ENCODE data around the gene MYO3B. TPM values are rescaled to one million over a fixed set of nuclear protein-coding genes. Genes with fewer than 3 reads are reported as not detected.
"Not testable (repeated sequence)": the region's sequence is repeated elsewhere in the genome, so short reads cannot be mapped to it uniquely, and the experiment has no call there.

MYO3B gene
- total RNA-seq, 1 donor from 2014 or later: 14.1 TPM

GRCh38 chr2:170639635-170640034 is 461.7 kb downstream of the MYO3B start:
- no peak for DNase-seq (ENCODE audit: low spot score)

GRCh38 chr2:170641961-170642360 is 464.0 kb downstream of the MYO3B start:
- no peak for DNase-seq (ENCODE audit: low spot score)

DNA sequence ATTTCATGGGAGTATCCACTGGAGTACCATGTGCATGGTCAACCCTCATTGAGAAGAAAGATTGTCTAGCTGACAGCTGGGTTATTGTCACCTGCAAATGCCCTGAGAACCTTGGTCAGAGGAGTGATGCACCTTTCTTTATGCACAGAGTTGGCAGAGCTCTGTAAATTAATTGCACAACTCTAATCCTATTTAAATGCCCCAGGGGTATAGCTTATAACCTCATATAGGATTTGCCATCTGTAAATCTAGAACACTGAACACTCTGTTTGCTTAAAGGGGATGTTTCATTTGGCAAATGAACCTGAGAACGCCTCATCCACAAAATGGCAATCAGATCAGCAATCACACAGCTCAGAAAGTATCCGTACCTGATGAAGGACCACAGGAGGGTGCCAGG is 465.4 kb downstream of the MYO3B start:
- no peak for DNase-seq (ENCODE audit: low spot score)

DNA sequence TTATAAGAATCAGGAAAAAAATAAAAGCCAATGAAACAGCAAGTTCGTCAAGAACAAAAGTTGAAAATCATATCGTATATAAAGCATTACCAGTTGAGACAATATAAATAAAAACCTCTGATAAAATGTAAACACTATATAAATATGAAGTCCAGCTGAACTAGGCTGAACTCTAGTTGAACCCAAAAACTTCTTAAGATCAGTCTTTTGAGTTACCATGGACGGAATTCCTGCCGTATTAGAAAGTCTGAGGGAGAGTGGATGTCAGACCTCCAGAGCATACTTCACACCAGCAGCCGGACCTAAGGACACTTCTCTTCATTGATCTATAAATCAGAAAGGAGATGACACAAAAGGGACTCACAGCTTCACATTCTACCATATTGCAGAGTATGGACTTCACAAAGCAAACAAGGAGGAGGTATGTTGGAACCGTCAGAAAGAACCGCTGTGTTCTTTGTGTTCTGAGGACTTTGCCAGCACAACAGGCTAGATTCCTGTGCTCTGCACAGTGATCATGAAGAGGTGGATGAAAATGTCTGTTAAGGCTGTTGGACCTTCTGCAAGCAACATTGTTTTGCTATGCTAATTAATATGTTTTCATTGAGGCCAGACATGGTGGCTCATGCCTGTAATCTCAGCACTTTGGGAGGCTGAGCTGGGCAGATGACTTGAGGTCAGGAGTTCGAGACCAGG is 469.9 kb downstream of the MYO3B start:
- no peak for DNase-seq (ENCODE audit: low spot score)

GRCh38 chr2:170651624-170652325 is 473.8 kb downstream of the MYO3B start:
- no peak for DNase-seq (ENCODE audit: low spot score)

DNA sequence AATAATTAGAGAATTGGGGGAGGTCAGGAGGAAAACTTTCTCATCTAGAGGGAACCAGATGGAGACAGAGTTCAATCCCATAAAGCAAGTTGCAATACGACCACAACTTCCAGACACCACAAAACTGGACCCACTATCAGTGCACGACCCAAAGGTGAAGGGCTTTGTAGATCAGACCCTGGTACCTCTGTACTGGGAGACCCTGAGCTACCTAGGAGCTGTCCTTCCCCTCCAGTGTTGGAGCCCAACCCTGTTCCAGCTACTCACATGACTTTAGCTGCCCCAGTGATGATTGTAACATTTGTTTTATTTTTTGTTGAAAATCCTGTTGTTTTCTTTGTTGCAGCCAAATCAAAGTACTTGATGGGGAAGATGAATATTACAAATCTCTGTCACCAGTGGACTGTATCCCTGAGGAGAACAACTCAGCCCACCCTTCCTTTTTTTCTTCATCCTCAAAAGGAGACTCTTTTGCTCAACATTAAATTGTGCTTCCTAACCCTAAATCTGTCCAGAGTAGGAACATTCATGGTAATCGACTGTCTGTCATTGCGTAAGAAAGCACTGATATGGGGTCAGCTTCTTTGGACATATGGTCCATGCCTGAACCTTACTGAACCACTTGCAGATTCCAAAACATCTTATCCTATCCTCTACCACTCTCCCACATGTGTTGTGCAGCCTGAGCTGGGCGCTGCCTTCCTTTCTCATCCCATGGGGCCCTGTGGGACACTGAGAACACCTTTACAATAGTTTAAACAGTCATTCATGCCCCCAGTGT is 474.9 kb downstream of the MYO3B start:
- DNase-seq (ENCODE audit: low spot score): no peak

DNA sequence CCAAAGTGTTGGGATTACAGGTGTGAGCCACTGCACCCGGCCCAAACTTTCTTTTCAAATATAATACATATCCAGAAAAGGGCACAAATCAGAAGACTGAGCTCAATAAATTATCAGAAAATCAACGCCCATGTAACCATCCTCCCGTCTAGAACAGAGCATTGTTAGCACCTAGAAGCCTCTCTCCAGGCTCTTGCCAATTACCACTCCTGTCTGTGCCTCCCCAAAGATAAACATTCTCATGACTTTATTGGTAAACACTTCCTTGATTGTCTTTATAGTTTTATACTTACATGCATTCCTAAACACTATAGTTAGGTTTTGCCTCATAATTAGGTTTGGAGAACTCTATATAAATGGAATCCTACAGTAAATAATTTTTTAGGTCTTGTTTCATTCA is 478.7 kb downstream of the MYO3B start:
- DNase-seq (ENCODE audit: low spot score): no peak

- no peak for DNase-seq (ENCODE audit: low spot score)
Observed at GRCh38 chr2:170660409-170660808, 482.5 kb downstream of the MYO3B start.

- no peak for DNase-seq (ENCODE audit: low spot score)
Observed at GRCh38 chr2:170665743-170666142, 487.8 kb downstream of the MYO3B start.

DNA sequence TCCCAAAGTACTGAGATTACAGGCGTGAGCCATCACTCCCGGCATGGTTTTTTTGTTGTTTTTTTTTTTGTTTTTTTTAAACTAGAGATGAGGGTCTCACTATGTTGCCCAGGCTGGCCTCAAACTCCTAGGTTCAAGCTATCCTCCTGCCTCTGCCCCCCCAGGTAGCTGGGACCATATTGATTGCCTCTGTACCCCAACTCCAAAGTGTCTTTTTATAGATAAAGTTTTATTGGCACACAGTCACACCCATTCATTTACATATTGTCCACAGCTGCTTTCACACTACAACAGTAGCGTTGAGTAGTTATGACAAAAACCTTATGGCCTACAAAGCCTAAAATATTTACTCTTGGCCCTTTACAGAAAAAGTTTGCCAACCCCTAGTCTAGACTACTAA is 492.0 kb downstream of the MYO3B start:
- no peak for DNase-seq (ENCODE audit: low spot score)

DNA sequence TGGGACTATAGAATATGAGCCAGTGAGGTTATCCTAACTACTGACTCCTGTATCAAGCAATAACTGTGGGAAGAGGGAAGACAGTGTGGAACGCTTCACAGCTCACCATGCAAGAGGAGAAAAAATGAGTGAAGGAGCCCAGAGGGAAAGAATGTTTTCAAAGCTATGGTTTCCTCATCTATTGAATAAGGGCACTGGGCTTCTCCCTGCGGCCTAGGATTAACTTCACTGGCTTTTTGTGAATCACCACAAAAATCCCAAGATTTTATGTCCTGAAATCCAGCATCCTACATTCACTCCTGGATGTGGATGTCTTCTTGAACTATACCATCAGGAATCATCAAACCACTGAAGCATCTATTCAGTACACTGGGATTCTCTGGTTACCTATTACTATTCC is 492.7 kb downstream of the MYO3B start:
- DNase-seq (ENCODE audit: low spot score): no peak

DNA sequence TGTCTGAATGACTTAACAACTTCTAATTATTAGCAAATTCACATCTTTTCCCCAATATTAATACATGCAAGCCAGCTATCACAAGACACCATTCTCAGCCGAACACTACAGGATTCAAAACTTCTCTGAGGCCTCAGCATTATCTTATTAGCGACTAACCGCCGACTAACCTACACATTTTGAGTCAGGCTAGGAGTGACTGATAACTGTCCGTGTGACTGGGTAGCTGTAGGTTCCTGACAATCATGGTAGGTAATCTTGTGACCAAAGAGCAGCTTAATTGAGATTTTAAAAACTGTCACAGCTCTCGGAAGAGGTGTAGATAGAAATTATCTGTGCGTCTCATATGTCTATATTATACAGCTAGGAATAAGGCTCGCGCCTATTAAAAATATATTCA is 493.1 kb downstream of the MYO3B start:
- DNase-seq (ENCODE audit: low spot score): no peak

GRCh38 chr2:170674282-170674681 is 496.3 kb downstream of the MYO3B start:
- not testable (repeated sequence) for DNase-seq (ENCODE audit: low spot score)

DNA sequence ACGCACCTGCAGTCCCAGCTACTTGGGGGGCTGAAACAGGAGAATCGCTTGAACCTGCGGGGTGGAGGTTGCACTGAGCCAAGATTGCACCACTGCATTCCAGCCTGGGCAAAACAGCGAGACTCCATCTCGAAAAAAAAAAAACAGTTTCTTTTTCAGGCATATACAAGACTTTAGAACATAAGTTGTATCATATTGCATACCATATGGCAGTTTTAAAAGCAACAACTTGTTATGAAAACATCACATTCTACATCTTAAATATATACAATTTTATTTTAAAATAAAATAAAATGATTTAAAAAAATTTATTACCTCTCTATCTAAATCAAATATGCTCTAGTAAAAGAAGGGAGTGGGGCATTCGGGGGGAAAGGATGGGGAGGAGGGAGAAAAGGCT is 497.8 kb downstream of the MYO3B start:
- DNase-seq (ENCODE audit: low spot score): no peak

DNA sequence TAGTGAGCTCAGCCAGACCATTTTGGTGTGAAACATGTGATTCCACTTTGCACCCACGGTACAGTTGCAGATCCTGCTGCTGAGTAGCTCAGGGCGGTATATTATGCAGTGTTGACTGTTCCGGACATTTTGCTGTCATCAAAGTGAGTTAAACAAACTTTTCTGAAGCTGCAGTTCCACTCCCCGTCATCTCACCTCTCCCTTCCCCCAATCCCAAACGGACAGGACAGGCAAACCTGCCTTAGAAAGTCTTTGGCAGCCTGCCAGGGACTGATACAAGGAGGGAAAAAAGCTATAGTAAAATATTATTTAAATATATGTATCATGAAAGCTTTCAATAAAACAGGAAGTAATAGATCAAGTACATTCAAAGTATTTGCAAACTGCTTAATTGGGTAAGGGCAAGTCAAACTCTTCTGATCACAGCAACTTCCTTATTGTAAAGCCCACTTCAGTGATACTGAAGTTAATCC is 501.7 kb downstream of the MYO3B start:
- DNase-seq (ENCODE audit: low spot score): peak; percentile 45

DNA sequence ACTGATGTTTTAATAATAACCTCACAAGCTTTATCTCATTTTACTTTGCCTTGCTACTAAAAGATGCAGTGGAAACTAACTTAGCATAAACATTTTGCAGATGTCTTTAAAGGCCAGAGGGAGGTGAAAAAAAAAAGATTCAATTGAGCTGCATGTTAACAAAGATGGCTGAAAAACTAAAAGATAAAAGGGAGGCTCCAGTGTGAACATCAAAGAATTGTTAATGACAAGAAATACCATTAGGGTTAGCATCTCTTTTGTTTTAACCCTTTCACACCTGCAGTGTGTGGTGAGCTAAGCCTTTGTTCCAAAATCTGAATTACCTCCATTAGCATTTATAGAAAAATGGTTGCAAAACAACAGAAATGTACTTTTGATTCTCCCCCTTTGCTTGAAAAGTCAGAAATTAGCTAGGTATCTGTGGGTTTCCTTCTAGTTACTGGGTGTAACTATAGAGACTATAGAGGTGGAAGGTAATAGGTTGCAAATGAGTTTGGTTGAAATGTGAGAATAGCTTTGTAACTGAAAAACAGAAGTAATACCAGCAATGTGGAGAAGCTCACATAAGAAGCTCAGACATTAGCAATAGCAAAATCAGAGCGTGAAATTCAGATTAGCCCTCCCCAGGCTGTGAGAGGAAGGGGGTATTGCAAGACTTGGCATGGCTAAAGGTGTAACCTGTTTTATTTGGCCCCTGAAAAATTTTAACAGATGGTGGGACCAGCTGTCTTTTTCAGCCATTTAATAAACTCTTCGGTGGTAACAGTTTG is 502.4 kb downstream of the MYO3B start:
- DNase-seq (ENCODE audit: low spot score): no peak

DNA sequence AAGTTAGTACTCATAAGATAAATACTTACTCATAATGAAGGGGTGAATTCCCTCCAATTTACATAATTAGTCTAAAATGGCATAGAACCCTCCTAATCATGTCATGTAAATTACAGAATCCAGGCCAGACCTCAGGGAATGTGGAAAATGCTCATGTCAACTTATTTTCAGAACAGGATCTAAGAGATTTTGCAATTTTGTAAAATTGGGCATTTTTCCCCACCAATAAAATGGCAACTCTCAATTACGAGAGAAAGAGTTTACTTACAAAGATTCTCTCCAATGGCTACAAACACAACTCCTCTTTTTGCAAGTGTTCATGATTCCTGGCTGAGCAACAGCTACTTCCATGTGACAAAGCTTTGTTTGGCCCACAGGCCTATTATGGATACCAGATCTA is 503.4 kb downstream of the MYO3B start:
- no peak for DNase-seq (ENCODE audit: low spot score)

DNA sequence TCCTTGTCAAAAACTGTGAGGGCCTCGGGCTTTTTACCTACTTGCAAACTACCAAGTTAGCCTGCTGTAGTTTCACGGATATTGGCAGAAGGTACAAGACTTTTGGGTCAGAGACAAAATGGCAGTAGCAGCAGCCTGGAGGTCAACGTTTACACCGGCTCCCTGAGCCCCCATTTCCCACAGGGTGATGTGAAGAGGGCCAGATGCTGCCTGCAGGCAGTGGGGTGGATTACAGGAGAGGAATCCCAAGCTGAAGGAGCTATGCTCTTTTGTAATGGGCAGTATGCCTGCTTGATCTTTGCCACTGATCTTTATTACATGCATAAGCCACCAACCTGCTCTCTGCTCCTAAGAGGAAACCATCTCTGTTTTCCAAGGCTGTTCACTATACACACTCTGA is 507.6 kb downstream of the MYO3B start:
- DNase-seq (ENCODE audit: low spot score): no peak

DNA sequence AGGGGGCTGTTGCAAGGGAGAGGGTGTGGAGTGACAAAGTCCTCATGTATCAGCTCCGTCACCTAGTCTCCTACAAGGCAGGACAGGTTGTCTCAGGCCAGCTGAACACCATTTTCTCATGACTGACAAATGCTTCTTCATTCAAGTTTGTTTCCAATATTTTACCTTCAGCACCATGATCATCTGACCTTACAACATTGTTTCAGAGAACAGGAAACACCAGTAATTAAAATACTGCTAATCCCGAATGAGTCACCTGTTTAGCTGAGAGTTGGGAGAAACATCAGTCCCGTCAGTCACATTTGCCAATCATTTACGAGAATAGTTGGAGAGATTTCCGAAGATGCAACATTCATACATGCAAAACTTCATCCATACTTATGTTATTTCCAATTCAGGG is 511.5 kb downstream of the MYO3B start:
- DNase-seq (ENCODE audit: low spot score): no peak

DNA sequence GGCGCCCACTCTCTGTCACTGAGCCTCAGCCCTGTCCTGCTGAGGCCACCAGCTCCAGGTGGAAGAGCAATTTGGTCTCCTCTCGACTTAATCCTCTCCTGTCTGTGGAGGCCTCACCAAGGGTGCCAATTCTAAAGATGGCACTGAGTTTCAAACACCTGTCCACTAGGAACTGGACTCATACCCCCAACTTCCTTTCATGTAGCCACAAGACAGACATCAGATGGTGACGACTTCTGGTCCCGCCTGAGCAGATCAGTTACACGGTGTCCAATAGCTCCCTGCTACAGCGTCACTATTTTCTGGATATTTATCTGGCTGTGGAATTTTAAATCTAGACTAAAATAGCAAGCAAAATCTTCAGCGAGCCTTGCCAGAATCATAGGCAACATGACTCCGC is 512.7 kb downstream of the MYO3B start:
- DNase-seq (ENCODE audit: low spot score): no peak

GRCh38 chr2:170694316-170694715 is 516.4 kb downstream of the MYO3B start:
- DNase-seq (ENCODE audit: low spot score): no peak

Data from ureter (tissue), 1 donor.